HepG2 (cell line): ENCODE data around the gene PLCB1. TPM values are rescaled to one million over a fixed set of nuclear protein-coding genes. Genes with fewer than 3 reads are reported as not detected.

ENCODE experiments used
- ATF6 ChIP-seq: sonication (generic); formaldehyde crosslinking; conservative IDR thresholded peaks from 2 replicates; pipeline ENCODE4 v1.4.0; 2020; ENCODE audit warnings: missing genetic modification reagents
- CC2D1A ChIP-seq: sonication (generic); formaldehyde crosslinking; IDR thresholded peaks from 2 replicates; pipeline ENCODE4 v1.8.1; 2023; ENCODE audit warnings: mild to moderate bottlenecking, missing genetic modification reagents
- CEBPG ChIP-seq: IDR thresholded peaks from 2 replicates; pipeline ENCODE4 v1.6.1; 2016
- CTCF ChIP-seq: sonication (generic); formaldehyde crosslinking; IDR thresholded peaks from 2 replicates; pipeline ENCODE4 v1.5.0; 2020; ENCODE audit warnings: mild to moderate bottlenecking, missing genetic modification reagents, moderate library complexity
- EZH2 ChIP-seq: conservative IDR thresholded peaks from 2 replicates; pipeline ENCODE4 v1.6.1; 2012; ENCODE audit warnings: mild to moderate bottlenecking, low read depth, low read length, moderate library complexity
- GATAD1 ChIP-seq: IDR thresholded peaks from 2 replicates; pipeline ENCODE4 v1.6.1; 2016; ENCODE audit warnings: missing genetic modification reagents, missing compliant biosample characterization
- MED8 ChIP-seq: sonication (generic); formaldehyde crosslinking; IDR thresholded peaks from 2 replicates; pipeline ENCODE4 v1.8.1; 2023; ENCODE audit warnings: mild to moderate bottlenecking, missing genetic modification reagents; ENCODE audit not compliant: insufficient replicate concordance
- NCOA2 ChIP-seq: sonication (generic); formaldehyde crosslinking; IDR thresholded peaks from 2 replicates; pipeline ENCODE4 v1.8.0; 2022; ENCODE audit warnings: inconsistent platforms
- SATB2 ChIP-seq: sonication (generic); formaldehyde crosslinking; IDR thresholded peaks from 2 replicates; pipeline ENCODE4 v1.5.0; 2020; ENCODE audit warnings: missing genetic modification reagents
- THRA ChIP-seq: sonication (generic); formaldehyde crosslinking; IDR thresholded peaks from 2 replicates; pipeline ENCODE4 v1.4.0; 2020; ENCODE audit warnings: missing genetic modification reagents, borderline replicate concordance
- ZFP36L1 ChIP-seq: sonication (generic); formaldehyde crosslinking; IDR thresholded peaks from 2 replicates; pipeline ENCODE4 v1.8.0; 2022; ENCODE audit warnings: mild to moderate bottlenecking, missing genetic modification reagents, moderate library complexity
- ZMAT3 ChIP-seq: sonication (generic); formaldehyde crosslinking; conservative IDR thresholded peaks from 2 replicates; pipeline ENCODE4 v1.7.0; 2021; ENCODE audit warnings: missing genetic modification reagents
- ZNF143 ChIP-seq: sonication (generic); formaldehyde crosslinking; IDR thresholded peaks from 2 replicates; pipeline ENCODE4 v1.4.0; 2020; ENCODE audit warnings: missing genetic modification reagents
- ZNF232 ChIP-seq: sonication (generic); formaldehyde crosslinking; IDR thresholded peaks from 2 replicates; pipeline ENCODE4 v1.4.0; 2020; ENCODE audit warnings: missing genetic modification reagents, borderline replicate concordance
- ZNF503 ChIP-seq: sonication (generic); formaldehyde crosslinking; IDR thresholded peaks from 2 replicates; pipeline ENCODE4 v1.4.0; 2020; ENCODE audit warnings: missing genetic modification reagents
- ZNF589 ChIP-seq: sonication (generic); formaldehyde crosslinking; conservative IDR thresholded peaks from 2 replicates; pipeline ENCODE4 v1.8.0; 2022; ENCODE audit warnings: mild to moderate bottlenecking, moderate library complexity, missing genetic modification reagents
- ZNF607 ChIP-seq: sonication (generic); formaldehyde crosslinking; IDR thresholded peaks from 2 replicates; pipeline ENCODE4 v1.5.1; 2020; ENCODE audit warnings: missing genetic modification reagents, mild to moderate bottlenecking, borderline replicate concordance
- ZNF615 ChIP-seq: sonication (generic); formaldehyde crosslinking; IDR thresholded peaks from 2 replicates; pipeline ENCODE4 v1.5.0; 2020; ENCODE audit warnings: mild to moderate bottlenecking, missing genetic modification reagents, borderline replicate concordance
- ZNF616 ChIP-seq: sonication (generic); formaldehyde crosslinking; IDR thresholded peaks from 2 replicates; pipeline ENCODE4 v1.5.0; 2020; ENCODE audit warnings: low read depth, mild to moderate bottlenecking, missing genetic modification reagents
- ZNF7 ChIP-seq: IDR thresholded peaks from 2 replicates; pipeline ENCODE4 v1.6.1; 2016; ENCODE audit warnings: missing biosample characterization, missing genetic modification reagents
- ZNF780A ChIP-seq: sonication (generic); formaldehyde crosslinking; IDR thresholded peaks from 2 replicates; pipeline ENCODE4 v1.8.0; 2022; ENCODE audit warnings: mild to moderate bottlenecking, missing genetic modification reagents, moderate library complexity
- ZXDC ChIP-seq: sonication (generic); formaldehyde crosslinking; IDR thresholded peaks from 2 replicates; pipeline ENCODE4 v1.5.0; 2020; ENCODE audit warnings: mild to moderate bottlenecking, missing genetic modification reagents
- polyA plus RNA-seq, 8 experiments: library from polyadenylated mRNA; depleted of rRNA in 3 of 8; stranded (reverse) in 7 of 8; unstranded in 1 of 8; fragments of >200 nt; fragmentation: Illumina TruSeq in 4 of 8; extraction: Trizol in 4 of 8; gene quantifications; 2 replicates each; pipeline versions ENCODE4 v1.2.1 to v1.2.3, GENCODE V29; 2011 to 2016; ENCODE audit warnings: low read depth in 4 of 8, missing spikeins in 1 of 8, mixed read lengths in 1 of 8; ENCODE audit not compliant: insufficient read depth in 1 of 8
- total RNA-seq, 5 experiments: library from RNA; depleted of rRNA; stranded (reverse); fragments of >200 nt; fragmentation: Illumina TruSeq; extraction: Trizol; gene quantifications; 2 replicates each; pipeline ENCODE4 v1.2.3, GENCODE V29; 2016; ENCODE audit warnings: low read depth in 1 of 5

Gene PLCB1
- total and polyA plus RNA-seq, 2 of the 13 experiments (the other 11 are each of a cell fraction or from before 2014, with no cell fraction given): 42.4 to 55.9 TPM

- TF ChIP-seq ZXDC (CRISPR knock-in tag): no peak
- TF ChIP-seq SATB2 (CRISPR knock-in tag): no peak
- TF ChIP-seq GATAD1 (CRISPR knock-in tag): peak; percentile 54; the same call in 1 of the 2 replicates
- no peak for TF ChIP-seq ZNF7
- no peak for TF ChIP-seq ZMAT3 (CRISPR knock-in tag)
- TF ChIP-seq ZNF615: no peak
- peak; percentile 80 for TF ChIP-seq CEBPG (CRISPR knock-in tag)
- TF ChIP-seq ZNF589: no peak
- TF ChIP-seq ZNF780A (CRISPR knock-in tag): no peak
- TF ChIP-seq NCOA2 (CRISPR knock-in tag): 0 out of 2 replicates have a peak, but pooled peaks have one; percentile 48
- TF ChIP-seq ATF6 (CRISPR knock-in tag): no peak
- TF ChIP-seq CC2D1A: no peak
- TF ChIP-seq MED8 (CRISPR knock-in tag): no peak
- no peak for TF ChIP-seq ZNF616 (CRISPR knock-in tag)
- no peak for TF ChIP-seq ZNF143 (CRISPR knock-in tag)
- TF ChIP-seq ZNF232 (CRISPR knock-in tag): no peak
- TF ChIP-seq THRA: no peak
- TF ChIP-seq EZH2: no peak
- no peak for TF ChIP-seq ZFP36L1
- TF ChIP-seq CTCF (CRISPR knock-in tag): no peak
- no peak for TF ChIP-seq ZNF503
- TF ChIP-seq ZNF607 (CRISPR knock-in tag): no peak
Observed at GRCh38 chr20:8094850-8095249, 37.2 kb upstream of the PLCB1 start (continued).
